GM23338 (cell line): Measurements from ENCODE around the gene TUBGCP2. TPM values are rescaled to one million over a fixed set of nuclear protein-coding genes. Genes with fewer than 3 reads are reported as not detected.

Experiments used
- ATAC-seq: fragments of 200-7000 bp; cut with Tn5 transposase; 3 replicates; pipeline ENCODE4 v1.9.1; 2020
- DNase-seq: peaks from one replicate; pipeline ENCODE4 v3.0.0-alpha.2; 2015; ENCODE audit warnings: low spot score
- H2AFZ ChIP-seq: fragments of 200-600 bp; sonication (generic); 2 replicates; pipeline ENCODE4 v1.8.0; 2016; ENCODE audit warnings: antibody characterized with exemption, mild to moderate bottlenecking, moderate library complexity
- H3F3A ChIP-seq: fragments of 200-600 bp; sonication (generic); replicated peaks from 2 replicates; pipeline ENCODE4 v1.8.0; 2017; ENCODE audit warnings: antibody characterized with exemption, mixed run types, low read depth
- H3K27ac ChIP-seq: fragments of 200-600 bp; sonication (generic); 2 replicates; pipeline ENCODE4 v1.6.1; 2016; ENCODE audit warnings: low read depth
- H3K27me3 ChIP-seq: fragments of 200-600 bp; sonication (generic); 2 replicates; pipeline ENCODE4 v1.8.0; 2016; ENCODE audit warnings: mild to moderate bottlenecking, mixed run types, moderate library complexity; ENCODE audit not compliant: insufficient read depth
- H3K36me3 ChIP-seq: fragments of 200-600 bp; sonication (generic); 2 replicates; pipeline ENCODE4 v1.8.0; 2016; ENCODE audit warnings: mild to moderate bottlenecking; ENCODE audit not compliant: insufficient read depth
- H3K4me1 ChIP-seq: fragments of 200-600 bp; sonication (generic); 2 replicates; pipeline ENCODE4 v1.8.0; 2016; ENCODE audit warnings: mild to moderate bottlenecking, moderate library complexity; ENCODE audit not compliant: insufficient read depth
- H3K4me2 ChIP-seq: fragments of 200-600 bp; sonication (generic); 2 replicates; pipeline ENCODE4 v1.7.1; 2017; ENCODE audit warnings: mixed run types
- H3K4me3 ChIP-seq: fragments of 200-600 bp; sonication (generic); 2 replicates; pipeline ENCODE4 v1.6.1; 2016; ENCODE audit warnings: mixed run types
- H3K79me2 ChIP-seq: fragments of 200-600 bp; sonication (generic); replicated peaks from 2 replicates; pipeline ENCODE4 v1.8.0; 2017; ENCODE audit warnings: mild to moderate bottlenecking; ENCODE audit not compliant: insufficient read depth
- H3K9me2 ChIP-seq: fragments of 200-600 bp; sonication (generic); 2 replicates; pipeline ENCODE4 v1.8.0; 2017; ENCODE audit not compliant: insufficient read depth
- H4K20me1 ChIP-seq: fragments of 200-600 bp; sonication (generic); replicated peaks from 2 replicates; pipeline ENCODE4 v1.8.0; 2017; ENCODE audit warnings: mild to moderate bottlenecking; ENCODE audit not compliant: insufficient read depth
- H3K27ac Mint-ChIP-seq: 2 replicates; pipeline ENCODE4 v1.8.0; 2020; ENCODE audit warnings: inconsistent platforms, mild to moderate bottlenecking, moderate library complexity, mixed read lengths
- H3K27me3 Mint-ChIP-seq: 3 replicates; pipeline ENCODE4 v1.8.0; 2022; ENCODE audit warnings: low read depth, mild to moderate bottlenecking, moderate library complexity, mixed read lengths, inconsistent platforms; ENCODE audit not compliant: insufficient read depth, poor library complexity
- H3K36me3 Mint-ChIP-seq: 3 replicates; pipeline ENCODE4 v1.8.0; 2021; ENCODE audit warnings: low read depth, mild to moderate bottlenecking, inconsistent platforms, moderate library complexity, mixed read lengths
- H3K4me1 Mint-ChIP-seq: 3 replicates; pipeline ENCODE4 v1.8.0; 2020; ENCODE audit warnings: mild to moderate bottlenecking, inconsistent platforms, mixed read lengths
- H3K4me3 Mint-ChIP-seq: 3 replicates; pipeline ENCODE4 v1.8.0; 2021; ENCODE audit warnings: moderate library complexity, mild to moderate bottlenecking, inconsistent platforms, mixed read lengths
- H3K9me3 Mint-ChIP-seq: 3 replicates; pipeline ENCODE4 v1.8.0; 2020; ENCODE audit warnings: moderate library complexity, mild to moderate bottlenecking, inconsistent platforms, mixed read lengths
- EZH2 ChIP-seq: fragments of 200-600 bp; sonication (generic); IDR thresholded peaks from one replicate; pipeline ENCODE4 v1.8.0; 2017; ENCODE audit warnings: antibody characterized with exemption, mild to moderate bottlenecking, low read depth; ENCODE audit not compliant: unreplicated experiment
- EZH2phosphoT487 ChIP-seq: fragments of 200-600 bp; sonication (generic); IDR thresholded peaks from one replicate; pipeline ENCODE4 v1.8.1; 2018; ENCODE audit warnings: antibody characterized with exemption; ENCODE audit not compliant: unreplicated experiment
- STAT1 ChIP-seq: IDR thresholded peaks from one replicate; pipeline ENCODE4 v1.6.1; 2016; ENCODE audit warnings: antibody characterized with exemption; ENCODE audit not compliant: unreplicated experiment
- ZNF114 ChIP-seq: fragments of 250-450 bp; sonication (Bioruptor Pico); IDR thresholded peaks from 2 replicates; pipeline ENCODE4 v1.5.0; 2020; ENCODE audit warnings: mild to moderate bottlenecking, moderate library complexity
- polyA plus RNA-seq: library from polyadenylated mRNA; unstranded; fragments of >200 nt; fragmentation: Nextera tagmentation; extraction: Ambion mirVana; gene quantifications from 2 replicates; pipeline ENCODE4 v1.2.1, GENCODE V29; 2016
- total RNA-seq: library from RNA; depleted of rRNA; stranded (reverse); fragments of >200 nt; shearing (Covaris generic); gene quantifications from 2 replicates; pipeline ENCODE4 v1.2.3, GENCODE V29; 2014
- TF ChIP-seq, protein P1 (sequence below): fragments of 250-450 bp; sonication (Bioruptor Pico); IDR thresholded peaks from 2 replicates; pipeline ENCODE4 v1.5.0; 2020; ENCODE audit warnings: mild to moderate bottlenecking, moderate library complexity

The TUBGCP2 gene
- total and polyA plus RNA-seq, 2 experiments from 2014 or later, result 59.6 to 67.7 TPM

DNA sequence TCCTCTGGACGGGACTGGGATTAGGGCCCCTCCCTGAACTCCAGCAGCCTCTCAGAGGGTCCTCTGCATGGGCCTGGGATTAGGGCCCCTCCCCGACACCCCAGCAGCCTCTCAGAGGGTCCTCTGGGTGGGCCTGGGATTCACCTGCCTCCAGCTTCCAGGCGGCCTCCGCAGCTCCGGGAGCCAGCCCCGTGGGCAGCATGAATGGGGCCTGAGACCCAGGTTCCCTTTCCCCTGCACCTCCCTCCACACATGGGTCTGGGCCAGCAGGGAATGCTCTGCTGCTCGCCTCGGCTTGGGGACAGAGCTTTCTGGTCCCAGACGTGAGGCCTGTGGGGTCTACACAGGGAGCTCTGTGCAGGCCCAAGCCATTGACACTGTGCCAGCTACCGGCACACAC is 5.5 kb downstream of the TUBGCP2 start:
- Mint-ChIP-seq H3K4me3 (no peak overlapping the region), H3K36me3 (peaks cover 33% of the 10 kb centered on the region), H3K27ac (no peak overlapping the region), H3K4me1 (peaks cover 4% of the 10 kb centered on the region), H3K9me3 (peaks cover 1% of the 10 kb centered on the region; the same call in 2 of the 3 replicates), H3K27me3 (peaks cover 5% of the 10 kb centered on the region)
- peaks cover 10% of the 10 kb centered on the region for H3F3A ChIP-seq
- peaks cover 24% of the 10 kb centered on the region for H4K20me1 ChIP-seq
- H2AFZ ChIP-seq, result no peak overlapping the region
- H3K9me2 ChIP-seq, result no peaks in the 10 kb centered on the region
- peaks cover 17% of the 10 kb centered on the region for H3K36me3 ChIP-seq
- TF ChIP-seq EZH2, result no peak
- TF ChIP-seq, protein P1, sequence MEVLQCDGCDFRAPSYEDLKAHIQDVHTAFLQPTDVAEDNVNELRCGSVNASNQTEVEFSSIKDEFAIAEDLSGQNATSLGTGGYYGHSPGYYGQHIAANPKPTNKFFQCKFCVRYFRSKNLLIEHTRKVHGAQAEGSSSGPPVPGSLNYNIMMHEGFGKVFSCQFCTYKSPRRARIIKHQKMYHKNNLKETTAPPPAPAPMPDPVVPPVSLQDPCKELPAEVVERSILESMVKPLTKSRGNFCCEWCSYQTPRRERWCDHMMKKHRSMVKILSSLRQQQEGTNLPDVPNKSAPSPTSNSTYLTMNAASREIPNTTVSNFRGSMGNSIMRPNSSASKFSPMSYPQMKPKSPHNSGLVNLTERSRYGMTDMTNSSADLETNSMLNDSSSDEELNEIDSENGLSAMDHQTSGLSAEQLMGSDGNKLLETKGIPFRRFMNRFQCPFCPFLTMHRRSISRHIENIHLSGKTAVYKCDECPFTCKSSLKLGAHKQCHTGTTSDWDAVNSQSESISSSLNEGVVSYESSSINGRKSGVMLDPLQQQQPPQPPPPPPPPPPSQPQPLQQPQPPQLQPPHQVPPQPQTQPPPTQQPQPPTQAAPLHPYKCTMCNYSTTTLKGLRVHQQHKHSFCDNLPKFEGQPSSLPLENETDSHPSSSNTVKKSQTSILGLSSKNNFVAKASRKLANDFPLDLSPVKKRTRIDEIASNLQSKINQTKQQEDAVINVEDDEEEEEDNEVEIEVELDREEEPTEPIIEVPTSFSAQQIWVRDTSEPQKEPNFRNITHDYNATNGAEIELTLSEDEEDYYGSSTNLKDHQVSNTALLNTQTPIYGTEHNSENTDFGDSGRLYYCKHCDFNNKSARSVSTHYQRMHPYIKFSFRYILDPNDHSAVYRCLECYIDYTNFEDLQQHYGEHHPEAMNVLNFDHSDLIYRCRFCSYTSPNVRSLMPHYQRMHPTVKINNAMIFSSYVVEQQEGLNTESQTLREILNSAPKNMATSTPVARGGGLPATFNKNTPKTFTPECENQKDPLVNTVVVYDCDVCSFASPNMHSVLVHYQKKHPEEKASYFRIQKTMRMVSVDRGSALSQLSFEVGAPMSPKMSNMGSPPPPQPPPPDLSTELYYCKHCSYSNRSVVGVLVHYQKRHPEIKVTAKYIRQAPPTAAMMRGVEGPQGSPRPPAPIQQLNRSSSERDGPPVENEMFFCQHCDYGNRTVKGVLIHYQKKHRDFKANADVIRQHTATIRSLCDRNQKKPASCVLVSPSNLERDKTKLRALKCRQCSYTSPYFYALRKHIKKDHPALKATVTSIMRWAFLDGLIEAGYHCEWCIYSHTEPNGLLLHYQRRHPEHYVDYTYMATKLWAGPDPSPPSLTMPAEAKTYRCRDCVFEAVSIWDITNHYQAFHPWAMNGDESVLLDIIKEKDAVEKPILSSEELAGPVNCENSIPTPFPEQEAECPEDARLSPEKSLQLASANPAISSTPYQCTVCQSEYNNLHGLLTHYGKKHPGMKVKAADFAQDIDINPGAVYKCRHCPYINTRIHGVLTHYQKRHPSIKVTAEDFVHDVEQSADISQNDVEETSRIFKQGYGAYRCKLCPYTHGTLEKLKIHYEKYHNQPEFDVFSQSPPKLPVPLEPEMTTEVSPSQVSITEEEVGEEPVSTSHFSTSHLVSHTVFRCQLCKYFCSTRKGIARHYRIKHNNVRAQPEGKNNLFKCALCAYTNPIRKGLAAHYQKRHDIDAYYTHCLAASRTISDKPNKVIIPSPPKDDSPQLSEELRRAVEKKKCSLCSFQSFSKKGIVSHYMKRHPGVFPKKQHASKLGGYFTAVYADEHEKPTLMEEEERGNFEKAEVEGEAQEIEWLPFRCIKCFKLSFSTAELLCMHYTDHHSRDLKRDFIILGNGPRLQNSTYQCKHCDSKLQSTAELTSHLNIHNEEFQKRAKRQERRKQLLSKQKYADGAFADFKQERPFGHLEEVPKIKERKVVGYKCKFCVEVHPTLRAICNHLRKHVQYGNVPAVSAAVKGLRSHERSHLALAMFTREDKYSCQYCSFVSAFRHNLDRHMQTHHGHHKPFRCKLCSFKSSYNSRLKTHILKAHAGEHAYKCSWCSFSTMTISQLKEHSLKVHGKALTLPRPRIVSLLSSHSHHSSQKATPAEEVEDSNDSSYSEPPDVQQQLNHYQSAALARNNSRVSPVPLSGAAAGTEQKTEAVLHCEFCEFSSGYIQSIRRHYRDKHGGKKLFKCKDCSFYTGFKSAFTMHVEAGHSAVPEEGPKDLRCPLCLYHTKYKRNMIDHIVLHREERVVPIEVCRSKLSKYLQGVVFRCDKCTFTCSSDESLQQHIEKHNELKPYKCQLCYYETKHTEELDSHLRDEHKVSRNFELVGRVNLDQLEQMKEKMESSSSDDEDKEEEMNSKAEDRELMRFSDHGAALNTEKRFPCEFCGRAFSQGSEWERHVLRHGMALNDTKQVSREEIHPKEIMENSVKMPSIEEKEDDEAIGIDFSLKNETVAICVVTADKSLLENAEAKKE, result no peak
- H3K79me2 ChIP-seq, result peaks cover 45% of the 10 kb centered on the region
- no peak overlapping the region for H3K4me3 ChIP-seq
- ATAC-seq, result no peak
- H3K27ac ChIP-seq, result no peak overlapping the region
- H3K27me3 ChIP-seq, result no peaks in the 10 kb centered on the region
- no peak overlapping the region for H3K4me2 ChIP-seq
- no peak for DNase-seq
- peaks cover 10% of the 10 kb centered on the region; the same call in 1 of the 2 replicates for H3K4me1 ChIP-seq

DNA sequence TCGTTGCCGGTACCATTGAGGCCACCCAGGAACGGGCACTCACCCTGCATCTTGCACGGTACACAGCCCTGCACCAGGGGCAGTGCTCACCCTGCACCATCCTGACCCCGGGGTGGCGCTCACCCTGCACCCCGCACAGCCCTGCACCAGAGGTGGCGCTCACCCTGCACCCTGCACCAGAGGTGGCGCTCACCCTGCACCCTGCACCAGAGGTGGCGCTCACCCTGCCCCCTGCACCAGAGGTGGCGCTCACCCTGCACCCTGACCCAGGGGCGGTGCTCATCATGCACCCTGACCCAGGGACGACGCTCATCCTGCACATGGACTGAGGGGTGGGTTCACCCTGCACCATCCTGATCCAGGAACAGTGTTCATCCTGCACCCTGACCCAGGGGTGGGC is 6.4 kb downstream of the TUBGCP2 start:
- no peak overlapping the region for H3K4me3 Mint-ChIP-seq
- TF ChIP-seq, protein P1, result no peak
- no peak for TF ChIP-seq STAT1
- no peak for TF ChIP-seq ZNF114
- no peak for TF ChIP-seq EZH2phosphoT487

More for the DNA sequence above, 6.4 kb downstream of the TUBGCP2 start:
- Histone ChIP-seq H2AFZ (no peak overlapping the region), H3K4me3 (no peak overlapping the region), H3K4me1 (peaks cover 3% of the 10 kb centered on the region; the same call in 1 of the 2 replicates), H3F3A (no peaks in the 10 kb centered on the region; the same call in 1 of the 2 replicates), H3K79me2 (peaks cover 35% of the 10 kb centered on the region), H3K36me3 (peaks cover 17% of the 10 kb centered on the region), H4K20me1 (peaks cover 17% of the 10 kb centered on the region), H3K4me2 (no peak overlapping the region), H3K9me2 (no peaks in the 10 kb centered on the region), H3K27ac (no peak overlapping the region), H3K27me3 (no peaks in the 10 kb centered on the region)
- Mint-ChIP-seq H3K9me3 (no peaks in the 10 kb centered on the region), H3K36me3 (peaks cover 42% of the 10 kb centered on the region), H3K27me3 (peaks cover 2% of the 10 kb centered on the region), H3K4me1 (peaks cover 4% of the 10 kb centered on the region), H3K27ac (no peak overlapping the region)
- DNase-seq, result no peak
- no peak for ATAC-seq
